Mucosa of stomach (tissue), 1 donor: Measurements from ENCODE around the gene POLR2H.

Source experiments
- H3K27me3 ChIP-seq: one replicate; pipeline ENCODE4 v1.7.0; 2013; ENCODE audit warnings: mild to moderate bottlenecking, low read length; ENCODE audit not compliant: control insufficient read depth, insufficient read depth
- H3K36me3 ChIP-seq: one replicate; pipeline ENCODE4 v1.7.0; 2013; ENCODE audit warnings: low read length; ENCODE audit not compliant: control insufficient read depth, insufficient read depth
- H3K4me1 ChIP-seq: one replicate; pipeline ENCODE4 v1.7.0; 2013; ENCODE audit warnings: mild to moderate bottlenecking, low read length; ENCODE audit not compliant: control insufficient read depth, insufficient read depth
- H3K4me3 ChIP-seq: one replicate; pipeline ENCODE4 v1.7.0; 2013; ENCODE audit warnings: low read length
- H3K9ac ChIP-seq: one replicate; pipeline ENCODE4 v1.7.0; 2013; ENCODE audit warnings: mild to moderate bottlenecking, low read length, moderate library complexity
- H3K9me3 ChIP-seq: one replicate; pipeline ENCODE4 v1.7.0; 2013; ENCODE audit warnings: mild to moderate bottlenecking, low read length, moderate library complexity; ENCODE audit not compliant: control insufficient read depth
- donor health status: Pancreatic carcinoma.

Gene POLR2H

GRCh38 chr3:184380627-184381260 is 19.2 kb downstream of the POLR2H start:
- Histone ChIP-seq H3K4me3 (peak overlapping the region; percentile 2), H3K9ac (peak overlapping the region; percentile 7), H3K4me1 (peaks cover 24% of the 10 kb centered on the region), H3K27me3 (peaks cover 55% of the 10 kb centered on the region), H3K36me3 (no peaks in the 10 kb centered on the region), H3K9me3 (no peaks in the 10 kb centered on the region)

DNA sequence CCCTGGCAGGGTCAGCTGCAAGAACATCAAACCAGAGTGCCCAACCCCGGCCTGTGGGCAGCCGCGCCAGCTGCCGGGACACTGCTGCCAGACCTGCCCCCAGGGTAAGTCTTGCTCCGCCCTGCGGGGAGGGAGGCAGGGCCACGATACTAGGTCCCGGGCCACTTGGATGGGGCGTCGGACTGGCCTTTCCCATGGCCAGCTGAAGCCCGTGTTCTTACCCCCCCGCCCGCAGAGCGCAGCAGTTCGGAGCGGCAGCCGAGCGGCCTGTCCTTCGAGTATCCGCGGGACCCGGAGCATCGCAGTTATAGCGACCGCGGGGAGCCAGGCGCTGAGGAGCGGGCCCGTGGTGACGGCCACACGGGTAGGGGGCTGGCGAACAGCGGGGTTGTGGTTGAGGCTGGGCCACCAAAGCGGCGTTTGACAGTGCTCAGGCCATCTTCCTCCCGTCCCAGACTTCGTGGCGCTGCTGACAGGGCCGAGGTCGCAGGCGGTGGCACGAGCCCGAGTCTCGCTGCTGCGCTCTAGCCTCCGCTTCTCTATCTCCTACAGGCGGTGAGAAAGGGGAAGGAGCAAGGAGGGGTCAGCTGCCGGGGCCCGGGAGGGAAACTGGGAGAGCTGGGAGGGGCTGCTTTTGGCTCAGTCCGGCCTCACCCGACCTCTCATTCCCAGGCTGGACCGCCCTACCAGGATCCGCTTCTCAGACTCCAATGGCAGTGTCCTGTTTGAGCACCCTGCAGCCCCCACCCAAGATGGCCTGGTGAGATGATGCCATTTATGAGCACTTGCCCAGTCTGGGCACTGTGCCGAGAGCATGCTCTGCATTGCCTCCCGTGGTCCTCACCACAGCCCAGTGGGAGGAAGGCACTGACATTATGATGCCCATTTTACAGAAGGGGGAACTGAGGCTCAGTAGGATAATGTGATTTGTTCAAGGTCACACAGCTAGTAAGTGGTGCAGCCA is 20.0 kb downstream of the POLR2H start:
- H3K9ac ChIP-seq, result no peak overlapping the region
- H3K36me3 ChIP-seq, result no peaks in the 10 kb centered on the region
- no peaks in the 10 kb centered on the region for H3K9me3 ChIP-seq
- H3K4me1 ChIP-seq, result peaks cover 24% of the 10 kb centered on the region
- peak overlapping the region; percentile 2 for H3K4me3 ChIP-seq
- peaks cover 49% of the 10 kb centered on the region for H3K27me3 ChIP-seq

- Histone ChIP-seq H3K4me3 (no peak overlapping the region), H3K27me3 (peaks cover 44% of the 10 kb centered on the region), H3K4me1 (peaks cover 23% of the 10 kb centered on the region), H3K9me3 (no peaks in the 10 kb centered on the region), H3K36me3 (no peaks in the 10 kb centered on the region), H3K9ac (no peak overlapping the region)
Measured at GRCh38 chr3:184382326-184383032, 21.0 kb downstream of the POLR2H start.

GRCh38 chr3:184383033-184383740 is 21.7 kb downstream of the POLR2H start:
- no peak overlapping the region for H3K4me3 ChIP-seq
- H3K9ac ChIP-seq, result no peak overlapping the region
- H3K36me3 ChIP-seq, result no peaks in the 10 kb centered on the region
- no peaks in the 10 kb centered on the region for H3K9me3 ChIP-seq
- peaks cover 37% of the 10 kb centered on the region for H3K27me3 ChIP-seq
- peaks cover 16% of the 10 kb centered on the region for H3K4me1 ChIP-seq

- Histone ChIP-seq H3K36me3 (no peaks in the 10 kb centered on the region), H3K9me3 (no peaks in the 10 kb centered on the region), H3K9ac (no peak overlapping the region), H3K27me3 (peaks cover 26% of the 10 kb centered on the region), H3K4me3 (no peak overlapping the region), H3K4me1 (peaks cover 13% of the 10 kb centered on the region)
Measured at GRCh38 chr3:184384342-184384741, 22.8 kb downstream of the POLR2H start.

DNA sequence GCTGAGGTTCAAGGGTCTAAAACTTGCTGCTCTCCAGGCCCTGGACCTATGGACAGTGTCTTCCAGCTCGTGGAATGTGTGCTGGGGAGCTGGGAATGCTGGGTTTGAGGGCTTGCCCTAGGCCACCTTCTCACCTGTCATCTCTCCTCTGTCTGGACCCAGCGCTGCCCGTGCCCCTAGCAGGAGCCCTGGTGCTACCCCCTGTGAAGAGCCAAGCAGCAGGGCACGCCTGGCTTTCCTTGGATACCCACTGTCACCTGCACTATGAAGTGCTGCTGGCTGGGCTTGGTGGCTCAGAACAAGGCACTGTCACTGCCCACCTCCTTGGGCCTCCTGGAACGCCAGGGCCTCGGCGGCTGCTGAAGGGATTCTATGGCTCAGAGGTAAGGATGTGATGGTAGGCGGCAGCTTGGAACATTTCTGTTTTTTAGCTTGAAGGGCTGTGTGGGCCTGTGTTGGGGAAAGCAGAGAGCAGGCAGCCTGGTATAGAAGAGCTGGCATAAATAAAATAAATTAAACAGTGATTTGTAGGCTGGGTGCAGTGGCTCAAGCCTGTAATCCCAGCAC is 23.4 kb downstream of the POLR2H start:
- H3K4me3 ChIP-seq, result no peak overlapping the region
- no peak overlapping the region for H3K9ac ChIP-seq
- H3K9me3 ChIP-seq, result no peaks in the 10 kb centered on the region
- no peaks in the 10 kb centered on the region for H3K36me3 ChIP-seq
- H3K4me1 ChIP-seq, result peaks cover 11% of the 10 kb centered on the region
- peaks cover 24% of the 10 kb centered on the region for H3K27me3 ChIP-seq

GRCh38 chr3:184386047-184386806 is 24.7 kb downstream of the POLR2H start:
- Histone ChIP-seq H3K9ac (no peak overlapping the region), H3K9me3 (no peaks in the 10 kb centered on the region), H3K36me3 (no peaks in the 10 kb centered on the region), H3K27me3 (peaks cover 16% of the 10 kb centered on the region), H3K4me1 (peaks cover 4% of the 10 kb centered on the region), H3K4me3 (no peak overlapping the region)

GRCh38 chr3:184387174-184387714 is 25.7 kb downstream of the POLR2H start:
- Histone ChIP-seq H3K4me3 (no peak overlapping the region), H3K27me3 (peaks cover 6% of the 10 kb centered on the region), H3K36me3 (no peaks in the 10 kb centered on the region), H3K4me1 (no peaks in the 10 kb centered on the region), H3K9ac (no peak overlapping the region), H3K9me3 (no peaks in the 10 kb centered on the region)

GRCh38 chr3:184388164-184388935 is 26.8 kb downstream of the POLR2H start:
- no peaks in the 10 kb centered on the region for H3K4me1 ChIP-seq
- H3K9ac ChIP-seq, result no peak overlapping the region
- H3K27me3 ChIP-seq, result no peaks in the 10 kb centered on the region
- no peaks in the 10 kb centered on the region for H3K9me3 ChIP-seq
- H3K36me3 ChIP-seq, result no peaks in the 10 kb centered on the region
- H3K4me3 ChIP-seq, result no peak overlapping the region

GRCh38 chr3:184388936-184389230 is 27.4 kb downstream of the POLR2H start:
- Histone ChIP-seq H3K27me3 (no peaks in the 10 kb centered on the region), H3K36me3 (no peaks in the 10 kb centered on the region), H3K9me3 (no peaks in the 10 kb centered on the region), H3K4me3 (no peak overlapping the region), H3K9ac (no peak overlapping the region), H3K4me1 (no peaks in the 10 kb centered on the region)
